GM23248 (cell line): Measurements from ENCODE around the gene LRRC72. TPM values are rescaled to one million over a fixed set of nuclear protein-coding genes. Genes with fewer than 3 reads are reported as not detected.

Source experiments
- DNase-seq: peaks from one replicate; pipeline ENCODE4 v3.0.0-alpha.2; 2015
- H2AFZ ChIP-seq: fragments of 200-600 bp; sonication (generic); 2 replicates; pipeline ENCODE4 v1.6.1; 2016; ENCODE audit warnings: antibody characterized with exemption
- H3F3A ChIP-seq: fragments of 200-600 bp; sonication (generic); 2 replicates; pipeline ENCODE4 v1.6.1; 2016; ENCODE audit warnings: mild to moderate bottlenecking, antibody characterized with exemption, mixed run types; ENCODE audit not compliant: insufficient read depth
- H3K27ac ChIP-seq: fragments of 200-600 bp; sonication (generic); 2 replicates; pipeline ENCODE4 v1.5.1; 2016; ENCODE audit warnings: mild to moderate bottlenecking
- H3K27me3 ChIP-seq: fragments of 200-600 bp; sonication (generic); replicated peaks from 2 replicates; pipeline ENCODE4 v1.6.1; 2016; ENCODE audit warnings: mild to moderate bottlenecking; ENCODE audit not compliant: insufficient read depth
- H3K36me3 ChIP-seq: fragments of 200-600 bp; sonication (generic); 2 replicates; pipeline ENCODE4 v1.6.1; 2016; ENCODE audit warnings: low read depth, mild to moderate bottlenecking
- H3K4me1 ChIP-seq: fragments of 200-600 bp; sonication (generic); 2 replicates; pipeline ENCODE4 v1.6.1; 2016; ENCODE audit warnings: mild to moderate bottlenecking; ENCODE audit not compliant: insufficient read depth
- H3K4me2 ChIP-seq: fragments of 200-600 bp; sonication (generic); one replicate; pipeline ENCODE4 v1.6.1; 2016; ENCODE audit warnings: mild to moderate bottlenecking; ENCODE audit not compliant: unreplicated experiment
- H3K4me3 ChIP-seq: fragments of 200-600 bp; sonication (generic); 2 replicates; pipeline ENCODE4 v1.5.1; 2016; ENCODE audit warnings: mild to moderate bottlenecking
- H3K79me2 ChIP-seq: fragments of 200-600 bp; sonication (generic); 2 replicates; pipeline ENCODE4 v1.6.1; 2016; ENCODE audit warnings: mild to moderate bottlenecking; ENCODE audit not compliant: insufficient read depth
- H3K9ac ChIP-seq: fragments of 200-600 bp; sonication (generic); 2 replicates; pipeline ENCODE4 v1.6.1; 2016; ENCODE audit warnings: mild to moderate bottlenecking
- H3K9me2 ChIP-seq: fragments of 200-600 bp; sonication (generic); 2 replicates; pipeline ENCODE4 v1.6.1; 2016; ENCODE audit warnings: mixed run types, mild to moderate bottlenecking, moderate library complexity; ENCODE audit not compliant: insufficient read depth
- H3K9me3 ChIP-seq: fragments of 200-600 bp; sonication (generic); one replicate; pipeline ENCODE4 v1.6.1; 2017; ENCODE audit warnings: low read depth
- H4K20me1 ChIP-seq: fragments of 200-600 bp; sonication (generic); 2 replicates; pipeline ENCODE4 v1.6.0; 2016; ENCODE audit not compliant: insufficient read depth
- EZH2 ChIP-seq: fragments of 200-600 bp; sonication (generic); IDR thresholded peaks from 2 replicates; pipeline ENCODE4 v1.6.1; 2018; ENCODE audit warnings: antibody characterized with exemption, mild to moderate bottlenecking; ENCODE audit not compliant: insufficient read depth, poor library complexity, severe bottlenecking
- EZH2phosphoT487 ChIP-seq: fragments of 200-600 bp; sonication (generic); IDR thresholded peaks from 2 replicates; pipeline ENCODE4 v1.6.1; 2018; ENCODE audit warnings: antibody characterized with exemption, moderate library complexity, mild to moderate bottlenecking, low read depth; ENCODE audit not compliant: insufficient read depth
- whole genome bisulfite sequencing, 2 experiments: methylation state at CpG; one replicate each; pipeline ENCODE4 v1.1.6; 2015 to 2017; ENCODE audit warnings: low lambda C conversion rate in 2 of 2, low coverage in 1 of 2; ENCODE audit errors: missing lambda C conversion rate in 2 of 2; 5-methylcytosine and 5-hydroxymethylcytosine counted together
- in situ Hi-C: fragments of 300-500 bp; cut with MboI; formaldehyde crosslinking; loops from 2 replicates; pipeline ENCODE4 v1.15.0; 2020
- polyA plus RNA-seq: library from polyadenylated mRNA; unstranded; fragments of >200 nt; fragmentation: Nextera tagmentation; extraction: Ambion mirVana; gene quantifications from 2 replicates; pipeline ENCODE4 v1.2.1, GENCODE V29; 2016
- total RNA-seq: library from RNA; depleted of rRNA; stranded (reverse); fragments of >200 nt; shearing (Covaris generic); gene quantifications from 2 replicates; pipeline ENCODE4 v1.2.3, GENCODE V29; 2014

LRRC72 gene
- total and polyA plus RNA-seq, 2 experiments from 2014 or later = not detected

GRCh38 chr7:16561943-16562342 is 35.3 kb downstream of the LRRC72 start:
- Histone ChIP-seq H3K9ac (no peak overlapping the region), H3K4me2 (no peak overlapping the region), H3K27ac (no peak overlapping the region), H3K4me1 (peaks cover 4% of the 10 kb centered on the region; the same call in 1 of the 2 replicates), H3K4me3 (no peak overlapping the region), H4K20me1 (no peaks in the 10 kb centered on the region), H3K9me2 (no peaks in the 10 kb centered on the region), H3K36me3 (no peaks in the 10 kb centered on the region), H3K79me2 (no peaks in the 10 kb centered on the region), H3K9me3 (no peaks in the 10 kb centered on the region), H3F3A (no peaks in the 10 kb centered on the region), H2AFZ (no peak overlapping the region), H3K27me3 (no peaks in the 10 kb centered on the region)
- in situ Hi-C loops = loop anchor here (25.0 kb wide), 1 partner anchor 1250 kb away; no protein-coding TSS in a partner anchor
- TF ChIP-seq EZH2 = no peak
- no peak for TF ChIP-seq EZH2phosphoT487
- no peak for DNase-seq
- 98 to 99% methylated on average over 3 of the region's 3 CpGs for WGBS, 2 experiments

GRCh38 chr7:16562456-16563220 is 36.0 kb downstream of the LRRC72 start:
- H2AFZ ChIP-seq = 0 out of 2 replicates have a peak overlapping the region, but pooled peaks have one; percentile 5
- in situ Hi-C loops = loop anchor here (25.0 kb wide), 1 partner anchor 1250 kb away; no protein-coding TSS in a partner anchor
- no peak overlapping the region for H3K9ac ChIP-seq
- H3K9me3 ChIP-seq = no peaks in the 10 kb centered on the region
- no peaks in the 10 kb centered on the region for H3K36me3 ChIP-seq
- no peaks in the 10 kb centered on the region for H4K20me1 ChIP-seq
- H3K4me3 ChIP-seq = no peak overlapping the region
- no peak overlapping the region for H3K4me2 ChIP-seq
- no peak overlapping the region for H3K27ac ChIP-seq
- DNase-seq = no peak
- H3K4me1 ChIP-seq = peaks cover 4% of the 10 kb centered on the region; the same call in 1 of the 2 replicates
- no peak for TF ChIP-seq EZH2
- no peak for TF ChIP-seq EZH2phosphoT487
- H3K79me2 ChIP-seq = no peaks in the 10 kb centered on the region
- H3F3A ChIP-seq = no peaks in the 10 kb centered on the region
- no peaks in the 10 kb centered on the region for H3K27me3 ChIP-seq
- H3K9me2 ChIP-seq = no peaks in the 10 kb centered on the region
- WGBS, 2 experiments = 87 to 90% methylated on average over 9 of the region's 9 CpGs

- H3K4me1 ChIP-seq = peaks cover 4% of the 10 kb centered on the region; the same call in 1 of the 2 replicates
- no peaks in the 10 kb centered on the region for H3K9me3 ChIP-seq
- H3K4me2 ChIP-seq = no peak overlapping the region
- in situ Hi-C loops = loop anchor here (25.0 kb wide), 1 partner anchor 1251 kb away; no protein-coding TSS in a partner anchor
- TF ChIP-seq EZH2phosphoT487 (no peak), EZH2 (no peak)
- no peak overlapping the region for H3K27ac ChIP-seq
- no peak overlapping the region for H3K4me3 ChIP-seq
- H3K36me3 ChIP-seq = no peaks in the 10 kb centered on the region
- H3K79me2 ChIP-seq = no peaks in the 10 kb centered on the region
- no peak for DNase-seq
- H2AFZ ChIP-seq = 0 out of 2 replicates have a peak overlapping the region, but pooled peaks have one; percentile 5
- H3K9ac ChIP-seq = no peak overlapping the region
- H3K27me3 ChIP-seq = no peaks in the 10 kb centered on the region
- WGBS, 2 experiments = 80 to 84% methylated on average over 5 of the region's 5 CpGs
- H3F3A ChIP-seq = no peaks in the 10 kb centered on the region
- no peaks in the 10 kb centered on the region for H4K20me1 ChIP-seq
- H3K9me2 ChIP-seq = no peaks in the 10 kb centered on the region
Measured at GRCh38 chr7:16563281-16564022, 36.8 kb downstream of the LRRC72 start.

GRCh38 chr7:16564023-16564380 is 37.4 kb downstream of the LRRC72 start:
- Histone ChIP-seq H3K79me2 (no peaks in the 10 kb centered on the region), H3K9me3 (no peaks in the 10 kb centered on the region), H3K4me1 (peaks cover 2% of the 10 kb centered on the region; the same call in 1 of the 2 replicates), H3K27ac (no peak overlapping the region), H3K9ac (no peak overlapping the region), H3F3A (no peaks in the 10 kb centered on the region), H3K4me3 (no peak overlapping the region), H4K20me1 (no peaks in the 10 kb centered on the region), H3K9me2 (no peaks in the 10 kb centered on the region), H2AFZ (0 out of 2 replicates have a peak overlapping the region, but pooled peaks have one; percentile 5), H3K4me2 (no peak overlapping the region), H3K27me3 (no peaks in the 10 kb centered on the region), H3K36me3 (no peaks in the 10 kb centered on the region)
- in situ Hi-C loops = loop anchor here (25.0 kb wide), 1 partner anchor 1252 kb away; no protein-coding TSS in a partner anchor
- no peak for DNase-seq
- TF ChIP-seq EZH2phosphoT487 (no peak), EZH2 (no peak)
- 84 to 85% methylated on average over 4 of the region's 4 CpGs for WGBS, 2 experiments
